Activated naive CD4-positive, alpha-beta T cell treated with anti-CD3 and anti-CD28 coated beads, Interleukin-2, amount 10 ng/mL, durations not matched to agents 7 days and 5 days (primary cell): ENCODE data around the gene CMTM7.
"Not testable (repeated sequence)": the region's sequence is repeated elsewhere in the genome, so short reads cannot be mapped to it uniquely, and the experiment has no call there.

Experiments used
- CTCF ChIA-PET: fragments of 350-600 bp; sonication (Branson Sonifier 250); formaldehyde crosslinking; loops from one replicate; lab custom pipeline; 2021; ENCODE audit warnings: antibody characterized with exemption; lab: Charles Lee
- DNase-seq: peaks from one replicate; pipeline ENCODE4 v3.0.0-alpha.2; 2020
- H3K27ac Mint-ChIP-seq: one replicate; pipeline ENCODE4 v1.8.0; 2021; ENCODE audit warnings: mild to moderate bottlenecking, moderate library complexity, mixed read lengths
- H3K27me3 Mint-ChIP-seq: one replicate; pipeline ENCODE4 v1.8.0; 2021; ENCODE audit warnings: mild to moderate bottlenecking, mixed read lengths
- H3K36me3 Mint-ChIP-seq: one replicate; pipeline ENCODE4 v1.8.0; 2021; ENCODE audit warnings: mixed read lengths
- H3K4me1 Mint-ChIP-seq: one replicate; pipeline ENCODE4 v1.8.0; 2021; ENCODE audit warnings: mixed read lengths
- H3K4me3 Mint-ChIP-seq: one replicate; pipeline ENCODE4 v1.8.0; 2021; ENCODE audit warnings: mild to moderate bottlenecking, moderate library complexity, mixed read lengths
- H3K9me3 Mint-ChIP-seq: one replicate; pipeline ENCODE4 v1.8.0; 2021; ENCODE audit warnings: mixed read lengths

Gene CMTM7

GRCh38 chr3:32469151-32469874 lies 77.7 kb downstream of the CMTM7 start:
- no peaks in the 10 kb centered on the region for H3K27me3 Mint-ChIP-seq
- no peak overlapping the region for H3K4me3 Mint-ChIP-seq
- H3K27ac Mint-ChIP-seq, result peak overlapping the region; percentile 24
- CTCF ChIA-PET, result interaction anchor here (0.8 to 5.5 kb wide), 26 partner anchors 10 to 292 kb away, joined by 3 to 123 read pairs (median 6); partner anchors contain the start of gene CMTM6
- DNase-seq, result no peak
- no peaks in the 10 kb centered on the region for H3K9me3 Mint-ChIP-seq
- H3K36me3 Mint-ChIP-seq, result peaks cover 42% of the 10 kb centered on the region
- peaks cover 59% of the 10 kb centered on the region for H3K4me1 Mint-ChIP-seq

DNA sequence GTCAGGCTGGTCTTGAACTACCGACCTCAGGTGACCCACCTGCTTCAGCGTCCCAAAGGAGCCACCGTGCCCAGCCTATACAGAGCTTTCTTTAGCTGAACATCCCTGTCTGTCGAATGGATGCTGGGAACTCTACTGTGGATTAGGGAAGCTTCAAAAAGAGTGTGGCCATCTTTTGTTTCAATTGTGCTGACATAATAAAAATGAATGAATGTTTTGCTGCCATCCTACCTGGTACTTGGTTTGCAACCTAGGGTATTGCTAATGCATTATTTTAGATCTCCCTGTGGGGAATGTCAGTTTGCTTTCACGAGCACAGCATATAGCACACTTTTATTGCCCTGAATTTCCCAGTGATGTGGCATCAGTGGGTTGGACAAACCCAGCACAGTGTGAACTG lies 78.7 kb downstream of the CMTM7 start:
- Mint-ChIP-seq H3K27me3 (no peaks in the 10 kb centered on the region), H3K9me3 (no peaks in the 10 kb centered on the region), H3K27ac (no peak overlapping the region), H3K4me3 (no peak overlapping the region), H3K36me3 (peaks cover 45% of the 10 kb centered on the region), H3K4me1 (peaks cover 54% of the 10 kb centered on the region)
- DNase-seq, result no peak
- CTCF ChIA-PET, result interaction anchor here (0.8 to 5.5 kb wide), 15 partner anchors 10 to 195 kb away, joined by 3 to 123 read pairs (median 5); no protein-coding TSS in a partner anchor

GRCh38 chr3:32471246-32471645 lies 79.6 kb downstream of the CMTM7 start:
- Mint-ChIP-seq H3K36me3 (peaks cover 48% of the 10 kb centered on the region), H3K27me3 (no peaks in the 10 kb centered on the region), H3K27ac (no peak overlapping the region), H3K9me3 (no peaks in the 10 kb centered on the region), H3K4me3 (no peak overlapping the region), H3K4me1 (peaks cover 47% of the 10 kb centered on the region)
- no peak for DNase-seq
- CTCF ChIA-PET, result interaction anchor here (5.5 kb wide), 1 partner anchor 97 kb away, joined by 123 read pairs; no protein-coding TSS in a partner anchor

DNA sequence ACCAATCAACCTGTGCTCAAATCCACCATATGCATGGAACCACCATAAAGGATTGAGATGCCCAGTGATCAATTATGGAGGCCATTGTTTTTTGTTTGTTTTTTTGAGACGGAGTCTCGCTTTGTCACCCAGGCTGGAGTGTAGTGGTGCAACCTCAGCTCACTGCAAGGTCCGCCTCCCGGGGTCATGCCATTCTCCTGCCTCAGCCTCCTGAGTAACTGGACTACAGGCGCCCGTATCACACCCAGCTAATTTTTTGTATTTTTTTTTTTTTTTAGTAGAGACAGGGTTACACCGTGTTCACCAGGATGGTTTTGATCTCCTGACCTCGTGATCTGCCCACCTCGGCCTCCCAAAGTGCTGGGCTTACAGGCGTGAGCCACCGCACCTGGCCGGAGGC lies 80.5 kb downstream of the CMTM7 start:
- H3K27me3 Mint-ChIP-seq, H3K27ac Mint-ChIP-seq, DNase-seq, H3K4me3 Mint-ChIP-seq, H3K9me3 Mint-ChIP-seq: not testable (repeated sequence)
- Mint-ChIP-seq H3K36me3 (peaks cover 51% of the 10 kb centered on the region), H3K4me1 (peaks cover 40% of the 10 kb centered on the region)
- CTCF ChIA-PET, result interaction anchor here (0.6 kb wide), 1 partner anchor 41 kb away, joined by 3 read pairs; no protein-coding TSS in a partner anchor

DNA sequence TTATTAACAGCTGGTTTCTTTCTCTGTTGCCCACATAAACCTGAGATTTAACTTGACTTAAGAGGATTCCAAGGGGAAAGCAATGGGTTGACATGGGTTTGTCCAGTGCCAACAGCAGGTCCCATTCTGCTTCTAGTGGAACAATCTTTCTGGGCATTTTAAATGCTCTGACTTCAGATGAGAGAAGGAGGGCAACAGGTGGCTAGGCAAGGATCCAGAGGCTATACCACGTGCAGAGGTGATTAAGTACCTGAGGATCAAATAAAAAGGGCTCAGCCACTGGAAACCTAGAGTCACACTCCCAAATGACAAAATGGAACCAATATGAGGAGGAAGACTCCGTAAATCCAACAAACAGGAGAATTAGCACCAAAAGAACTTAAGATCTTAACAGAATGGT lies 82.5 kb downstream of the CMTM7 start:
- Mint-ChIP-seq H3K36me3 (peaks cover 64% of the 10 kb centered on the region), H3K4me3 (no peak overlapping the region), H3K9me3 (no peaks in the 10 kb centered on the region), H3K27me3 (no peaks in the 10 kb centered on the region), H3K27ac (no peak overlapping the region), H3K4me1 (peaks cover 25% of the 10 kb centered on the region)
- CTCF ChIA-PET, result interaction anchor here (1.3 kb wide), 1 partner anchor 75 kb away, joined by 3 read pairs; no protein-coding TSS in a partner anchor
- DNase-seq, result no peak

DNA sequence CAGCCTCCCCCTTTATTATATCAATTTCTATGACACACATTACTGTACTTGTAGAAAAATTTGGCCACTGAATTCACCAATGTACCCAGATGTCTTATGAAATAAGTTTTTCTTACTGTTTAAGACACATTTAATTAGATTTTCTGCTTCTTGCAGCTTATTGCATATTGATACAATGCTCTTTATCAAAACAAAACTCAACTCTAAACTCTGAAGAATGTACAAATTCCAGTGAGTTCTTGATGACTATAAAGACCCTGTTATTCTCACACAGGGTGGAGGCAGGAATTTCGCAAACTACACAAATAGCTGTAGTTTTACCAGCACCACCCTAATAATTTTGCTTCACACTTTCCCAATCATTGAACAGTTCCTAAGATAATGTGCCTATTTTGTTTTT lies 89.0 kb downstream of the CMTM7 start:
- Mint-ChIP-seq H3K36me3 (peaks cover 64% of the 10 kb centered on the region), H3K9me3 (no peaks in the 10 kb centered on the region), H3K4me3 (no peak overlapping the region), H3K27ac (no peak overlapping the region), H3K27me3 (no peaks in the 10 kb centered on the region), H3K4me1 (peaks cover 6% of the 10 kb centered on the region)
- DNase-seq, result no peak
- CTCF ChIA-PET, result interaction anchor here (0.7 to 2.9 kb wide), 3 partner anchors 11 to 104 kb away, joined by 3 to 9 read pairs (median 6); no protein-coding TSS in a partner anchor

DNA sequence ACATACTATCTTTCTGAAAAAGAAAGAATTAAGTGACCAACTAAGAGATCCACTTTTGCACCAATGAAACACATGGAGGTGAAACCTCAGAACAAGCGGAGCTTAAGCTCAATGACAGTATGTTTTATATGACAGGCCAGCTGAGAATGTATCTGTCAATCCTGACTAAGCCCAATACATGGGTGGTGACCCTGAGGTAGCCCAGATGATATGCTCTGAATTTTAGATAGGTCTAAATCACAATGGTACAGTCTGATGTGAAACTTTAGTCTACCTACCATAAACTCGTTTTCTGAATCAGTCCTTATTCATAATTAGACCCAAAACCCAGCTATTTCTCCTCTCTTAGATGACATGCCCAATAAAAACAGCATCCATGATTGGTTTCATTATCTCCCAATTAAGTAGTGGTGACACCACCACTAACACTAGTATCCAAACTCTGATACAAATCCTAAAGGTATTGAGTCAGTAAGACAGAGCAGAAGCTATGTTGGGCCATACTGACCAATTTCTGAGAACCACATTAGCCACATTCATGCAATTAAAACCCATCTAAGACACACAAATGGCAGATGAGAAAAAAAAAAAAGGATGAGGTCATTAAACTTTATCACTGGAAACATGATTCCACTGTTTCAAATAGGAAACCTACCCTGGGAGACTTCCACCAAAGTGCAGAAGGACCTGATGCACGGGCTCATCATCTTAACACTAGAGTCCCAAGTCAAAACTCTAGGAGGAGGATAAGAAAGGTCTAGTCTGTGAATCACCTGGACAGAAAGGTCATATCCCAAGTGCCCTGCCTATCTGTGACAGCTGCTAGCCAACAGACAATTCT lies 90.4 kb downstream of the CMTM7 start:
- no peak overlapping the region for H3K4me3 Mint-ChIP-seq
- no peaks in the 10 kb centered on the region for H3K9me3 Mint-ChIP-seq

DNA sequence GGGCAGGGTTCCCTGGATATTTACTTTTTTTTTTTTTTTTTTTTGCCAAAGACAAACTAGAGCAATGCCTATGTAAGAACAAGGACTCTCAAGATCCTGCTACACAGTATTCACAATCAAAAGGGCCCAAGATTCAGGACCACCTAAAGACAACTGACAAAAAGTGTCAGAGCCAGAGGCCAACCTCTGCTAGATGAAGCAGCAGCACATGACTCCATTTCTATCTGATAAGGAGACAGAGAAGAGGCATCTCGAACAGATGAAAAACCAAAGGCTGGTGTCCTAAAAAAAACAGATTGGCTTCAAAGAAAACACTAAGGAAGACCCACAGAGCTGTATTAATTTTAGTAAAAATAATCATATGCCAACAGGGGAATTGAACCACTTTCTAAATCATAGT lies 91.0 kb downstream of the CMTM7 start:
- DNase-seq, result no peak
- CTCF ChIA-PET, result interaction anchor here (1.0 to 1.4 kb wide), 3 partner anchors 13 to 19 kb away, joined by 4 read pairs; no protein-coding TSS in a partner anchor
- H3K4me1 Mint-ChIP-seq, result peaks cover 6% of the 10 kb centered on the region
- H3K27ac Mint-ChIP-seq, result no peak overlapping the region
- H3K4me3 Mint-ChIP-seq, result no peak overlapping the region
- H3K27me3 Mint-ChIP-seq, result no peaks in the 10 kb centered on the region
- no peaks in the 10 kb centered on the region for H3K9me3 Mint-ChIP-seq
- H3K36me3 Mint-ChIP-seq, result peaks cover 66% of the 10 kb centered on the region

More for the DNA sequence above, 90.4 kb downstream of the CMTM7 start:
- DNase-seq, result no peak
- Mint-ChIP-seq H3K36me3 (peaks cover 66% of the 10 kb centered on the region), H3K27ac (no peak overlapping the region), H3K4me1 (peaks cover 6% of the 10 kb centered on the region), H3K27me3 (no peaks in the 10 kb centered on the region)
- CTCF ChIA-PET, result interaction anchor here (1.0 to 1.4 kb wide), 3 partner anchors 12 to 19 kb away, joined by 4 read pairs; no protein-coding TSS in a partner anchor

DNA sequence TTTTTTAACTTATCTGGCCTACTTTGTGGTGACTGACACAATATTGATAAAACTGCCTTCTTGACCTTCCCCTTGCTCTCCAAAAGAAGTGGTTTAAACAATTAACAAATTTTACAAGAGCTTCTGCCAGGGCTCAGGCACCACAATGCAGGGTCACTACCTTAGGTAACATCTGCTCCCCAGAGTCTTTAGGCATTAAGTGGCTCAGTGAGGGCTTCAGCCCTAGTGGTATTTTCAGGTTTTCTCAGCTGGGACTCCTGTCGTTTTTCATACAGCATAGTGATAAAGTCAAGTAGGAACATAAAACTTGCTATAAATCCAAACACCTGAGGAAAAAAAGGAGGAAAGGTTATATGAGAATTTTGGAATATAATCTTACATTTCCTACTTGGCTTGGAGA lies 92.1 kb downstream of the CMTM7 start:
- CTCF ChIA-PET, result interaction anchor here (1.0 kb wide), 1 partner anchor 15 kb away, joined by 4 read pairs; no protein-coding TSS in a partner anchor
- peaks cover 6% of the 10 kb centered on the region for H3K4me1 Mint-ChIP-seq
- no peak for DNase-seq
- H3K27ac Mint-ChIP-seq, result no peak overlapping the region
- no peak overlapping the region for H3K4me3 Mint-ChIP-seq
- H3K27me3 Mint-ChIP-seq, result no peaks in the 10 kb centered on the region
- H3K36me3 Mint-ChIP-seq, result peaks cover 67% of the 10 kb centered on the region
- no peaks in the 10 kb centered on the region for H3K9me3 Mint-ChIP-seq

DNA sequence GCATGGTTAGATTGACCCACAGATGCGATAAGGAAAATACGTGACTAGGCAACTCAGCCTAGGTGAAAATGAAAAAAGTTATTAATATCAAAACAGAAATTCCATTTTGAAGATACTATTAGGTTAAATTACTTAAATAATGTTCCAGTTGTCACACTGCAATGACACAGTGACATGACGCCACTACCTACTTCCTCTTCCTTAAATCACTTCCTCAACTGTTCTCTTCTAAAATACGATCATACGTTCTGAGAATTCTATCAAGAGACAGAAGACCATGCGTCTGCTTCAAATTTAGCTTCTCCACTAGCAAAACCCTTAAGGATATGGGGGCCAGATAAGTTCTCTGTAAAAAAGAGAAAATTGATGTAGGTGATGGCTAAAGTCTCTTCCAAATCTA lies 92.8 kb downstream of the CMTM7 start:
- Mint-ChIP-seq H3K27ac (no peak overlapping the region), H3K4me3 (no peak overlapping the region), H3K4me1 (peaks cover 6% of the 10 kb centered on the region), H3K36me3 (peaks cover 61% of the 10 kb centered on the region), H3K27me3 (no peaks in the 10 kb centered on the region), H3K9me3 (no peaks in the 10 kb centered on the region)
- CTCF ChIA-PET, result no interaction called here
- DNase-seq, result no peak

DNA sequence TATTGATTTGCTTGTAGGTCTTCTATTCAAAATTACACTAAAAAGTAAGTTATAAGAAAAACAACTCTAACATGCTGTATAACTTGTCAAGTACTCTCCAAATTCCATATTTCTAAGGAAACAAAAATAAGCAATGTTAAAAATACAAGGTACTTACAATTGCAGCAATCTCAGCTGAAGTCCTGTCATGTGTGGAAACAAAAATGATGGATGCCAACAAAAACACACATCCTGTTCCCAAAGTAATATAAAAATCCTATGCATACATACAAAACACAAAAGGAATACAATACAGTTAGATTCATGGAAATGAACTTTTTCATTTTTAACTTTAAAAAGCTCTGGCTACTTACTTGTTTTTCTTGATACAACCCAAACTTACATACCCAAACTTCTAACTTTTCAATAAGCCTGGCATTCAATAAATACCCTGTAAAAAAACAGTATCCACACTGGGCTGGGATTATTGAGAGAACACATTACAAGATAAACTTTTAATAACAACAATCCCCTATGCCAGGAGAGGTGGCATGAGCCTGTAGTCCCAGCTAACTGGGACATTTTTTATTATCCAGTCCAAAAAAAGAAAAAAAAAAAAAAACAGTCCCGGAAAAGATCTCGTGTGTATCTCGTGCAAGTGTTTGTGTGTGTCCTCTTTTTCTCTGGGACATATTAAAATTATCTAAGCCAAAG lies 96.3 kb downstream of the CMTM7 start:
- no peak overlapping the region for H3K27ac Mint-ChIP-seq

DNA sequence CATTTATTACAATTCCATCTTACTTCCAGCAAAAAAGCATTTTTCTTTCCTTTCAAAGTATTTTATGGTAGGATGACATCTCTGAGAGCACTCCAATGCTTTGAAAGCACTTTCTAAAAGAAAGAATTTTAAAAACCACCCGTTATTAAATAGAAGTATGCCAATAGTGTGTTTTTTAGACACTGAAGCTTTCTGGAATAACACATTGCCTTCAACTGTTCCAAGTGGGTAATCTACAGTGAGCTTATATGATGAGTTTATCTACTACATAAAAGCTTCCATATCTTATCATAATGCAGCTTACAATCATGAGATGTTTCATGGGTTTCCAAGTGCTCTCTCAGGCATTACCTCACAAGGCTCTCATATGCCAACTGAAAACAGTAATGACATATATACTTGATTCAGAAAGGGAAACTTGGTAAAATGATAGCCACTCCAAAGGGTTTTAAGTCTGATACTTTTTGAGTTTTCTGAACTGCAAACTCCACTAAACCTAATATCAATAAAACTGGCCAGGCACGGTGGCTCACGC lies 96.9 kb downstream of the CMTM7 start:
- H3K36me3 Mint-ChIP-seq, result peaks cover 37% of the 10 kb centered on the region
- H3K4me3 Mint-ChIP-seq, result no peak overlapping the region
- H3K27me3 Mint-ChIP-seq, result no peaks in the 10 kb centered on the region
- no peak for DNase-seq
- no peaks in the 10 kb centered on the region for H3K9me3 Mint-ChIP-seq
- CTCF ChIA-PET, result no interaction called here
- H3K27ac Mint-ChIP-seq, result no peak overlapping the region
- H3K4me1 Mint-ChIP-seq, result peaks cover 6% of the 10 kb centered on the region

More for the DNA sequence above, 96.3 kb downstream of the CMTM7 start:
- DNase-seq, result no peak
- peaks cover 40% of the 10 kb centered on the region for H3K36me3 Mint-ChIP-seq
- no peaks in the 10 kb centered on the region for H3K9me3 Mint-ChIP-seq
- no peaks in the 10 kb centered on the region for H3K27me3 Mint-ChIP-seq
- no peak overlapping the region for H3K4me3 Mint-ChIP-seq
- CTCF ChIA-PET, result no interaction called here
- peaks cover 6% of the 10 kb centered on the region for H3K4me1 Mint-ChIP-seq

DNA sequence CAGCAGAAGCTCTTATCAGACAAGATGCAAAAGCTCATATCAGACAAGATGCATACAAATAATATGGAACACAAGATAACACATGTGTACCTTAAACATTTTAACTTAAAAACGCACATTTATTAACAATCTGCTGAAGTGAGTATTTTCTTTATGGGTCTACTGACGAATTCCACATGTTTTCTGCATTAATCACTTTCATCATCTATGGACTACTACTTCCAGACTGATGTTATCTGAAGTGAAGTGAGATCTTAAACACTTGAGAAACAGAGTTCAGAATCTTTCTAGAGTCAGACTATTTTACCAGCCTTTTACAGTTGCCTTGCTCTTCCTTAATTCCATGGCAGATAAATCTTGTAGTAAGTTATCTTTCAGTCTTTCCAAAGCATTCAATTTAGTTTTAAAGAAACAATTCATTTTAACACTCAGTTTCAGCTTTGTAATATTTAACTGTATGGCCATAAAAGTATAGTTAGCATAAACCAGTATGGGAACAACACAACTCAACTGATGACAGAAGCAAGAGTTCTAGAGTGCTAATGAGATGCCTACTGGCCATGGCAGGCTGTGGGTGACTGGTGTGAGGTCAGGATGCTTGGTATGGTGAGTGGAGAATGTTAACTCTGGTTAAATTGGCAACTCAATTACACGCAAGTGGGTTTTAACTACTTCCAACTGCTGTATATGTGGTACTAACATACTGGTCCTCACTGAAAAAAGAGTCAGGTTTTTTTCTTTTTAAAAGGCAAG lies 101.2 kb downstream of the CMTM7 start:
- Mint-ChIP-seq H3K9me3 (no peaks in the 10 kb centered on the region), H3K27me3 (no peaks in the 10 kb centered on the region), H3K4me1 (peaks cover 9% of the 10 kb centered on the region), H3K4me3 (no peak overlapping the region), H3K36me3 (peaks cover 22% of the 10 kb centered on the region), H3K27ac (no peak overlapping the region)
- no peak for DNase-seq
- CTCF ChIA-PET, result no interaction called here
